Left ventricle myocardium inferior (tissue), 1 donor: Measurements from ENCODE around the gene LEPR. TPM values are rescaled to one million over a fixed set of nuclear protein-coding genes. Genes with fewer than 3 reads are reported as not detected.

Experiments used
- DNase-seq: peaks from one replicate; pipeline ENCODE4 v3.0.0-alpha.2; 2020
- H3K27ac ChIP-seq: fragments of 200-600 bp; replicated peaks from 2 replicates; pipeline ENCODE4 v1.8.0; 2021
- H3K27me3 ChIP-seq: fragments of 200-600 bp; 2 replicates; pipeline ENCODE4 v1.8.0; 2021; ENCODE audit warnings: low read depth
- H3K36me3 ChIP-seq: fragments of 200-600 bp; 2 replicates; pipeline ENCODE4 v1.8.0; 2021
- H3K4me1 ChIP-seq: fragments of 200-600 bp; 2 replicates; pipeline ENCODE4 v1.8.0; 2021
- H3K4me3 ChIP-seq: fragments of 200-600 bp; 2 replicates; pipeline ENCODE4 v1.8.0; 2021; ENCODE audit warnings: mild to moderate bottlenecking, moderate library complexity
- H3K9me3 ChIP-seq: fragments of 200-600 bp; replicated peaks from 2 replicates; pipeline ENCODE4 v1.8.0; 2021
- intact Hi-C: fragments of 100-400 bp; cut with micrococcal nuclease; formaldehyde crosslinking; loops from one replicate; pipeline ENCODE4 v1.11.0; 2022
- total RNA-seq: library from RNA; stranded (reverse); fragmentation: NEBNext Ultra II Directional; extraction: Animal tissue kit (Norgen Biotek cat#: 25700); gene quantifications from one replicate; pipeline ENCODE4 v1.2.1, GENCODE V29; 2021
- TF ChIP-seq, protein P1 (sequence below): fragments of 200-600 bp; IDR thresholded peaks from 2 replicates; pipeline ENCODE4 v1.8.0; 2021; ENCODE audit warnings: antibody characterized with exemption, mild to moderate bottlenecking, borderline replicate concordance
- donor health status: DM: no; HTN: yes; CAD: no; lungs with severe emphysema.

LEPR gene
- total RNA-seq, 1 donor from 2014 or later: 7.1 TPM

DNA sequence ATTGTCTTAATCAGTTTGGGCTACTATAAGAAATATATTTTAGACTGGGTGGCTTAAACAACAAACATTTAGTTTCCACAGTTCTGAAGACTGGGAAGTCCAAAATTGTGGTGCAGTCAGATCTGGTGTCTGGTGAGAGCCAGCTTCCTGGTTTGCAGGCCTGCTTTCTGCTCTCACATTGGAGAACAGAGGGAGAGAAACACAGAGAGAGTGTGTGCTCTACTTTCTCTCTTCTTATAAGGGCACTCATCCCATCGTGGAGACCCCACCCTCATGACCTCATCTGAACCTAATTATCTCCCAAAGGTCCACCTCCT, 4.1 kb downstream of the LEPR start:
- Histone ChIP-seq H3K9me3 (no peaks in the 10 kb centered on the region), H3K4me1 (peaks cover 37% of the 10 kb centered on the region), H3K27me3 (no peaks in the 10 kb centered on the region), H3K27ac (no peak overlapping the region), H3K4me3 (no peak overlapping the region), H3K36me3 (peaks cover 36% of the 10 kb centered on the region)
- intact Hi-C loops: no loop called here
- DNase-seq: no peak
- TF ChIP-seq, protein P1, sequence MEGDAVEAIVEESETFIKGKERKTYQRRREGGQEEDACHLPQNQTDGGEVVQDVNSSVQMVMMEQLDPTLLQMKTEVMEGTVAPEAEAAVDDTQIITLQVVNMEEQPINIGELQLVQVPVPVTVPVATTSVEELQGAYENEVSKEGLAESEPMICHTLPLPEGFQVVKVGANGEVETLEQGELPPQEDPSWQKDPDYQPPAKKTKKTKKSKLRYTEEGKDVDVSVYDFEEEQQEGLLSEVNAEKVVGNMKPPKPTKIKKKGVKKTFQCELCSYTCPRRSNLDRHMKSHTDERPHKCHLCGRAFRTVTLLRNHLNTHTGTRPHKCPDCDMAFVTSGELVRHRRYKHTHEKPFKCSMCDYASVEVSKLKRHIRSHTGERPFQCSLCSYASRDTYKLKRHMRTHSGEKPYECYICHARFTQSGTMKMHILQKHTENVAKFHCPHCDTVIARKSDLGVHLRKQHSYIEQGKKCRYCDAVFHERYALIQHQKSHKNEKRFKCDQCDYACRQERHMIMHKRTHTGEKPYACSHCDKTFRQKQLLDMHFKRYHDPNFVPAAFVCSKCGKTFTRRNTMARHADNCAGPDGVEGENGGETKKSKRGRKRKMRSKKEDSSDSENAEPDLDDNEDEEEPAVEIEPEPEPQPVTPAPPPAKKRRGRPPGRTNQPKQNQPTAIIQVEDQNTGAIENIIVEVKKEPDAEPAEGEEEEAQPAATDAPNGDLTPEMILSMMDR: no peak

DNA sequence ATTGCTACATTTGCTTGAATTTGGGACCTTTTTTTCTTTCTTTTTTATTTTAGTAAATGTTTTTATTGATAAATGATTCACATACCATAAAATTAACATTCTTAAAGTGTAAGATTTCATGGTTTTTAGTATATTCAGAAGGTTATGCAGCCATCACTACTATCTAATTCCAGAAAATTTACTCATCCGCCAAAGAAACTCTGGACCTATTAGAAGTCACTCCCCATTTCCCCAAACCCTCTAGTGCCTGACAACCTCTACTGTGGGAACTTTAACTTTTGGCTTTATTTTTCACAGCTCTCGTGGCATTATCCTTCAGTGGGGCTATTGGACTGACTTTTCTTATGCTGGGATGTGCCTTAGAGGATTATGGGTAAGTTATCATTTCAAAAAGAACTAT, 4.5 kb downstream of the LEPR start:
- H3K4me1 ChIP-seq: peaks cover 36% of the 10 kb centered on the region
- H3K36me3 ChIP-seq: peaks cover 40% of the 10 kb centered on the region
- TF ChIP-seq, protein P1: no peak
- H3K9me3 ChIP-seq: no peaks in the 10 kb centered on the region
- no peak for DNase-seq
- intact Hi-C loops: no loop called here
- no peaks in the 10 kb centered on the region for H3K27me3 ChIP-seq
- no peak overlapping the region for H3K4me3 ChIP-seq
- H3K27ac ChIP-seq: no peak overlapping the region

DNA sequence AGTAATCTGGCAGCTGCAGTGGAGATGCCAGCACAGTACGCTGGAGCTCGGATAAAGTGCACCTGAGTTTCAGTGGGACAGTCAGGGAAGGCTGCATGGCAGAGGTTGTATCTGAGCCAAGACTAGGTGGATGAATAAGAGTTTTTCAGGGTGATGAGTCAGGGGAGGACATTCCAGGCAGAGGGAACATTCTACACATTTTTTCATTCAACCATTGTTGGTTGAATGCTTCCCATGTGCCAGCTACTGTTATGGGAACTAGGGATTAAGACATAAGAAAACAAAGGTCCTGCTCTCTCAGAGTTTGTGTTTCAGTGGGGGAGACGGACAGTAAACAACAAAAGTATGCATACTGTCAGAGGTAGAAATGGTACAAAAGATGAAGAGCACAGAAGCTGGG, 5.2 kb downstream of the LEPR start:
- intact Hi-C loops: no loop called here
- H3K36me3 ChIP-seq: peaks cover 43% of the 10 kb centered on the region

DNA sequence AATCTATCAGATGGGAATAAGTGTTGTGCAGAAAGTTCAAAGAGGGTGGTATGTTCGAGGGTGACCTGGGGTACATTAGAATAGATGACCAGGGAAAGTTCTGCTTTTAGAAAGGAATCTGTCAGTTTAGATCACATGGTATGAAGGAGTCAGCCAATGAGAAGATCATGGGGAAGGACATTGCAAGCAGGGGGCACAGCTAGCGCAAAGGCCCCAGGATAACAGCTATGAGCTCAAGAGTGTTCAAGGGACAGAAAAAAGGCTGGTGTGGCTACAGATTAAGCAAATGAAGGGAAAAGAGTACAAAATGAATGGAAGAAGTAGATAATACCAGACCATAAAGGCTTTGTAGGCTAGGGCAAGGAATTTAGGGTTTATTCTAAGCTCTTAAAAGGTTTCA, 8.6 kb downstream of the LEPR start:
- peaks cover 28% of the 10 kb centered on the region for H3K4me1 ChIP-seq
- H3K27me3 ChIP-seq: no peaks in the 10 kb centered on the region
- peak overlapping the region; percentile 73 for H3K27ac ChIP-seq
- no peaks in the 10 kb centered on the region for H3K9me3 ChIP-seq
- no peak for DNase-seq
- peaks cover 55% of the 10 kb centered on the region for H3K36me3 ChIP-seq
- TF ChIP-seq, protein P1: no peak
- no peak overlapping the region for H3K4me3 ChIP-seq
- intact Hi-C loops: no loop called here

More for the DNA sequence above, 5.2 kb downstream of the LEPR start:
- Histone ChIP-seq H3K27me3 (no peaks in the 10 kb centered on the region), H3K4me3 (no peak overlapping the region), H3K27ac (no peak overlapping the region), H3K9me3 (no peaks in the 10 kb centered on the region), H3K4me1 (peaks cover 42% of the 10 kb centered on the region)
- TF ChIP-seq, protein P1: no peak
- no peak for DNase-seq

DNA sequence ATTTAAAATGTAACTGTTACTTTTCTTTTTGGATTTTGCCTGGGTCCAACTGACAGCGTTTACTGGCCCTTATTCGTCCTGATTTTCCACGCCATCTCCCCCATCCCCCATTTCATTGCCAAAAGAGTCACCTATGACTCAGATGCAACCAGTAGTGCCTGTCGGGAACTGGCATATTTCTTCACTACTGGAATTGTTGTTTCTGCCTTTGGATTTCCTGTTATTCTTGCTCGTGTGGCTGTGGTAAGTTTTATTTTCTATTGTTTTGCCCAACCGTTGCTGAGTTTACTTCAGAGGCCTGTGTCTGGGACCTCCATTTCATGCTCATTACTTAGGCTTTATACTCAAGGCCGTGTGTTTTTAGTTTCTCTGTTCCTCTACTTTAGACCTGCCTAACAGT, 9.3 kb downstream of the LEPR start:
- no peak for DNase-seq
- intact Hi-C loops: loop anchor here (5.0 kb wide), 1 partner anchor 257 kb away; no protein-coding TSS in a partner anchor
- no peak overlapping the region for H3K4me3 ChIP-seq
- peaks cover 27% of the 10 kb centered on the region for H3K4me1 ChIP-seq
- peaks cover 55% of the 10 kb centered on the region for H3K36me3 ChIP-seq
- H3K27me3 ChIP-seq: no peaks in the 10 kb centered on the region
- H3K27ac ChIP-seq: peak overlapping the region; percentile 73
- TF ChIP-seq, protein P1: no peak
- H3K9me3 ChIP-seq: no peaks in the 10 kb centered on the region

DNA sequence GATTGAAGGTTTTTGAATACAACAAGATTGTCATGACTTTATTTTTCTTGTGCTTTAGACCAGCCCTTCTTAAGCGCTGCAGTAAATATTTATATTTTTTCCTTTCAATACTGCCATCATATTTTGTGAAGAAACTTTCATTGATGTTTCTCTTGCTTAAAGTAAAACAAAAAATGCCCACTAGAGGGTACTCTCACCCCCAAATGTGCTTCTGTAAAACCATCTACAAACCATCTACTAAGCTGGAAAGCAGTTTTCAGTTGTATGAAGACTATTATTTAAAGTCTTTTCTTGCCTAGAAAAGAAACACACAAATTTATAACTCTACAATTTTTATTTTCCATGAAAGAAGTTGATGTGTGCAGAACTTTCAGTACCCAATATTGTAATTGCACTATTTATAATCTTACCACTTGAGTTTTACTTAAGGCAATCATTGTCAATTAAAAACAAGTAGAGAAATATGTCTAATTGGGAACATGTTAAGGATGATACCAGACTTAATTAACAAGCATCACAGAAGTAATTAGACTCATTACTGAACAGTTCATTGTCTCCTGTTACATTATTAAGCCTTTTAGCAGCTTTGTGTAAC, 10.7 kb downstream of the LEPR start:
- Histone ChIP-seq H3K27ac (peak overlapping the region; percentile 73), H3K9me3 (no peaks in the 10 kb centered on the region), H3K4me1 (peaks cover 32% of the 10 kb centered on the region), H3K4me3 (no peak overlapping the region), H3K36me3 (peaks cover 42% of the 10 kb centered on the region), H3K27me3 (no peaks in the 10 kb centered on the region)
- TF ChIP-seq, protein P1: peak; percentile 71
- intact Hi-C loops: loop anchor here (5.0 kb wide), 1 partner anchor 256 kb away; no protein-coding TSS in a partner anchor
- DNase-seq: no peak
